IMR-90 (cell line): Measurements from ENCODE around the gene ARHGEF38. TPM values are rescaled to one million over a fixed set of nuclear protein-coding genes. Genes with fewer than 3 reads are reported as not detected.

Experiments used
- ATAC-seq: fragments of 200-7000 bp; cut with Tn5 transposase; 2 replicates; pipeline ENCODE4 v1.9.1; 2020; ENCODE audit warnings: low read depth, mild to moderate bottlenecking, moderate library complexity
- BruUV-seq: library from RNA; stranded (reverse); fragments of 400-500 nt; replicated peaks from 2 replicates; lab custom pipeline; 2021; lab: Mats Ljungman, UMichigan
- CTCF ChIA-PET: fragments of 300-600 bp; formaldehyde crosslinking; extraction: SDS; loops from one replicate; lab custom pipeline; 2021; ENCODE audit warnings: antibody characterized with exemption; lab: Yijun Ruan, JAX
- POLR2A ChIA-PET: fragments of 300-600 bp; sonication (Branson Sonifier 250); formaldehyde crosslinking; loops from one replicate; lab custom pipeline; 2022; ENCODE audit warnings: antibody characterized with exemption; ENCODE audit not compliant: unreplicated experiment; lab: Charles Lee
- DNase-seq: peaks from one replicate; pipeline ENCODE4 v3.0.0; 2013
- H2AFZ ChIP-seq: replicated peaks from 2 replicates; pipeline ENCODE3; 2013; ENCODE audit warnings: low read length, mild to moderate bottlenecking; ENCODE audit not compliant: poor library complexity
- H2AK5ac ChIP-seq: 2 replicates; pipeline ENCODE4 v1.6.1; 2013; ENCODE audit warnings: low read depth, low read length, inconsistent platforms
- H2AK9ac ChIP-seq: replicated peaks from 2 replicates; pipeline ENCODE3; 2013; ENCODE audit warnings: mild to moderate bottlenecking, low read depth, low read length, moderate library complexity; ENCODE audit not compliant: poor library complexity
- H2BK120ac ChIP-seq: 2 replicates; pipeline ENCODE4 v1.6.1; 2013; ENCODE audit warnings: low read depth, low read length, inconsistent platforms
- H2BK15ac ChIP-seq: 3 replicates; pipeline ENCODE4 v1.6.1; 2013; ENCODE audit warnings: low read depth, low read length, inconsistent platforms
- H2BK20ac ChIP-seq: 2 replicates; pipeline ENCODE4 v1.6.1; 2013; ENCODE audit warnings: low read depth, mild to moderate bottlenecking, inconsistent platforms, low read length, moderate library complexity
- H2BK5ac ChIP-seq: 2 replicates; pipeline ENCODE4 v1.6.1; 2013; ENCODE audit warnings: mild to moderate bottlenecking, low read depth, low read length, inconsistent platforms; ENCODE audit not compliant: poor library complexity, severe bottlenecking
- H3K14ac ChIP-seq: replicated peaks from 2 replicates; pipeline ENCODE4 v1.6.1; 2013; ENCODE audit warnings: low read depth, low read length, inconsistent platforms
- H3K18ac ChIP-seq: 2 replicates; pipeline ENCODE4 v1.6.1; 2013; ENCODE audit warnings: low read depth, low read length, control low read depth
- H3K23ac ChIP-seq: 2 replicates; pipeline ENCODE4 v1.6.1; 2013; ENCODE audit warnings: low read depth, low read length, inconsistent platforms
- H3K27ac ChIP-seq: 2 replicates; pipeline ENCODE4 v1.5.1; 2013; ENCODE audit warnings: mild to moderate bottlenecking, control low read depth, low read length; ENCODE audit not compliant: insufficient read depth
- H3K27me3 ChIP-seq: 2 replicates; pipeline ENCODE4 v1.6.1; 2013; ENCODE audit warnings: low read length; ENCODE audit not compliant: control insufficient read depth, insufficient read depth
- H3K36me3 ChIP-seq: 2 replicates; pipeline ENCODE4 v1.6.1; 2013; ENCODE audit warnings: low read length, mixed read lengths; ENCODE audit not compliant: control insufficient read depth, insufficient read depth
- H3K4ac ChIP-seq: 2 replicates; pipeline ENCODE4 v1.6.1; 2013; ENCODE audit warnings: low read depth, low read length, inconsistent platforms
- H3K4me1 ChIP-seq: 2 replicates; pipeline ENCODE4 v1.6.1; 2013; ENCODE audit warnings: low read length, mixed read lengths; ENCODE audit not compliant: control insufficient read depth, insufficient read depth
- H3K4me2 ChIP-seq: 2 replicates; pipeline ENCODE4 v1.6.1; 2013; ENCODE audit warnings: low read depth, mild to moderate bottlenecking, control low read depth, low read length, moderate library complexity
- H3K4me3 ChIP-seq: 2 replicates; pipeline ENCODE4 v1.5.1; 2013; ENCODE audit warnings: low read depth, mild to moderate bottlenecking, control low read depth, low read length, moderate library complexity; ENCODE audit not compliant: insufficient read depth
- H3K56ac ChIP-seq: 2 replicates; pipeline ENCODE4 v1.6.1; 2013; ENCODE audit warnings: low read length, inconsistent platforms; ENCODE audit not compliant: insufficient read depth; ENCODE audit errors: extremely low read depth
- H3K79me1 ChIP-seq, 2 experiments: 2 replicates each; pipeline ENCODE4 v1.6.1; 2013; ENCODE audit warnings: low read length in 2 of 2, inconsistent platforms in 1 of 2, low read depth in 1 of 2
- H3K9ac ChIP-seq: 2 replicates; pipeline ENCODE4 v1.6.1; 2013; ENCODE audit warnings: low read depth, low read length, control low read depth
- H3K9me1 ChIP-seq: 2 replicates; pipeline ENCODE4 v1.6.1; 2013; ENCODE audit warnings: low read length, inconsistent platforms; ENCODE audit not compliant: insufficient read depth
- H3K9me3 ChIP-seq: 2 replicates; pipeline ENCODE4 v1.6.1; 2013; ENCODE audit warnings: low read length; ENCODE audit not compliant: control insufficient read depth, insufficient read depth
- H4K20me1 ChIP-seq: 2 replicates; pipeline ENCODE4 v1.6.1; 2013; ENCODE audit warnings: low read length, inconsistent platforms; ENCODE audit not compliant: insufficient read depth
- H4K5ac ChIP-seq: 2 replicates; pipeline ENCODE4 v1.6.1; 2013; ENCODE audit warnings: mild to moderate bottlenecking, low read depth, low read length, control low read depth
- H4K8ac ChIP-seq, 2 experiments: 2 replicates each; pipeline ENCODE4 v1.6.1; 2013; ENCODE audit warnings: low read depth in 2 of 2, low read length in 2 of 2, control low read depth in 1 of 2, inconsistent platforms in 1 of 2
- H4K91ac ChIP-seq: 2 replicates; pipeline ENCODE4 v1.6.1; 2013; ENCODE audit warnings: low read depth, low read length, inconsistent platforms; ENCODE audit not compliant: insufficient read depth
- FOS ChIP-seq: fragments of 150-350 bp; IDR thresholded peaks from 2 replicates; pipeline ENCODE4 v1.6.1; 2016; ENCODE audit warnings: low read depth, low read length
- MAFK ChIP-seq: IDR thresholded peaks from 2 replicates; pipeline ENCODE4 v1.6.1; 2012; ENCODE audit warnings: low read depth, low read length, improper control_type of control experiment
- RCOR1 ChIP-seq: IDR thresholded peaks from 2 replicates; pipeline ENCODE4 v1.6.1; 2012; ENCODE audit warnings: mild to moderate bottlenecking, low read length, improper control_type of control experiment; ENCODE audit not compliant: insufficient replicate concordance
- RFX5 ChIP-seq: IDR thresholded peaks from 2 replicates; pipeline ENCODE4 v1.8.0; 2012; ENCODE audit warnings: low read depth, mild to moderate bottlenecking, low read length, moderate library complexity
- dilution Hi-C: fragments of 300-500 bp; cut with HindIII; formaldehyde crosslinking; loops from one replicate; pipeline ENCODE4 v1.14.3; 2018; ENCODE audit warnings: low sequenced_read_pairs; ENCODE audit not compliant: unreplicated experiment
- in situ Hi-C: fragments of 300-500 bp; cut with MboI; formaldehyde crosslinking; loops from 3 replicates; pipeline ENCODE4 v1.14.3; 2019; ENCODE audit warnings: low sequenced_read_pairs, inconsistent platforms, mixed read lengths
- intact Hi-C: fragments of 100-400 bp; cut with micrococcal nuclease; formaldehyde crosslinking; loops from 2 replicates; pipeline ENCODE4 v1.10.0; 2022
- polyA plus RNA-seq, 3 experiments: library from polyadenylated mRNA; depleted of rRNA; stranded (reverse); fragments of >200 nt; gene quantifications; 2 replicates each; pipeline ENCODE4 v1.2.3, GENCODE V29; 2012; ENCODE audit warnings: low replicate concordance in 1 of 3
- total RNA-seq: library from RNA; depleted of rRNA; stranded (reverse); fragments of >200 nt; gene quantifications from 2 replicates; pipeline ENCODE4 v1.2.3, GENCODE V29; 2012

The ARHGEF38 gene
- total and polyA plus RNA-seq, 2 of the 4 experiments (the other 2 are of a cell fraction) = not detected

DNA sequence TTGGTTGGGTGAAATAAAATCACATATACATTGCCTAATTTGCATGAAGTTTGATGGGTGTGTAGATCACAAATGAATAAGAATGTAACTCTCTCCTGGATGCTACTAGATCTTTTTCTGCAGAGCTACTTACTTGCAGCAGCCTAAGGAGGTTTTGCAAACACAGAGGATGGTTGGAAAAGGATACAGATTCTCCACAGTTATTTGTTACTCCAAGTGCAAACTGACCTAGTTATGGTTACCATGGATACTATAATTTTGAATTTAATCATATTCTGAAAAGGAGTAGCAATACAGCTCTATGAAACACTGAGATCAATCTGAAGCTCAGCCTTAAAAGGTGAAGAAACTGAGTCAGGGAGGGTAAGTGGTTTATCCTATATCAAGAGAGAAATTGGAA lies 9.1 kb upstream of the ARHGEF38 start:
- Histone ChIP-seq H2AK5ac (no peak overlapping the region), H4K5ac (no peak overlapping the region), H3K9ac (no peak overlapping the region), H3K9me3 (no peaks in the 10 kb centered on the region), H3K14ac (no peak overlapping the region), H3K36me3 (no peaks in the 10 kb centered on the region), H3K27me3 (no peaks in the 10 kb centered on the region), H4K91ac (no peak overlapping the region), H3K9me1 (no peaks in the 10 kb centered on the region), H2BK15ac (no peak overlapping the region), H3K56ac (no peak overlapping the region), H4K8ac (no peak overlapping the region), H3K4me3 (no peak overlapping the region), H2AK9ac (no peak overlapping the region), H2AFZ (no peak overlapping the region), H3K27ac (no peak overlapping the region), H3K4ac (no peak overlapping the region), H3K18ac (no peak overlapping the region), H2BK20ac (no peak overlapping the region), H3K4me1 (no peaks in the 10 kb centered on the region), H3K4me2 (no peak overlapping the region), H3K79me1 (no peaks in the 10 kb centered on the region), H4K20me1 (no peaks in the 10 kb centered on the region), H2BK120ac (no peak overlapping the region), H2BK5ac (no peak overlapping the region), H3K23ac (no peak overlapping the region)
- intact Hi-C loops = no loop called here
- DNase-seq (no peak), ATAC-seq (no peak)
- ChIA-PET CTCF (interaction anchor here (1.2 kb wide), 1 partner anchor 14 kb away, joined by 7 read pairs; no protein-coding TSS in a partner anchor), POLR2A (no interaction called here)
- dilution Hi-C loops = no loop called here
- in situ Hi-C loops = no loop called here
- BruUV-seq = no TSS peak
- TF ChIP-seq MAFK = no peak
- TF ChIP-seq FOS = no peak
- TF ChIP-seq RFX5 = no peak
- TF ChIP-seq RCOR1 = no peak
